Endothelial cell of umbilical vein (primary cell): ENCODE data around the gene HABP4. TPM values are rescaled to one million over a fixed set of nuclear protein-coding genes. Genes with fewer than 3 reads are reported as not detected.

Source experiments
- BruUV-seq: library from RNA; stranded (reverse); fragments of 400-500 nt; replicated peaks from 2 replicates; lab custom pipeline; 2021; lab: Mats Ljungman, UMichigan
- CTCF ChIA-PET: fragments of 300-600, 350-600 bp; sonication (Branson Sonifier 250); formaldehyde crosslinking; loops from one replicate; lab custom pipeline; 2021; ENCODE audit warnings: antibody characterized with exemption, inconsistent platforms; lab: Charles Lee
- POLR2A ChIA-PET: fragments of 300-600, 350-600 bp; sonication (Branson Sonifier 250); formaldehyde crosslinking; loops from one replicate; lab custom pipeline; 2021; ENCODE audit warnings: antibody characterized with exemption, inconsistent platforms; lab: Charles Lee
- DNase-seq: peaks from one replicate; pipeline ENCODE4 v3.0.0-alpha.2; 2011; ENCODE audit warnings: low read depth, low spot score
- FAIRE-seq: peaks from 2 replicates; lab custom pipeline; 2011; peaks lifted over from hg19 to GRCh38; lab: Jason Lieb, UNC
- H2AFZ ChIP-seq: 2 replicates; pipeline ENCODE4 v1.6.0; 2012; ENCODE audit warnings: low read depth, low read length, control low read depth, inconsistent platforms
- H3K27ac ChIP-seq: 2 replicates; pipeline ENCODE4 v1.5.1; 2011; ENCODE audit warnings: low read depth, mild to moderate bottlenecking, control low read depth, low read length, moderate library complexity; ENCODE audit not compliant: insufficient read depth
- H3K27me3 ChIP-seq, 2 experiments: 2 replicates each; pipeline versions ENCODE4 v1.6.0 to v1.6.1; 2011; ENCODE audit warnings: low read length in 2 of 2, mixed read lengths in 1 of 2; ENCODE audit not compliant: control insufficient read depth in 2 of 2, insufficient read depth in 2 of 2
- H3K36me3 ChIP-seq, 2 experiments: 2 replicates in 1 of 2; 3 replicates in 1 of 2; pipeline ENCODE4 v1.5.1; 2011; ENCODE audit warnings: low read length in 2 of 2, mild to moderate bottlenecking in 1 of 2, moderate library complexity in 1 of 2; ENCODE audit not compliant: control insufficient read depth in 2 of 2, insufficient read depth in 2 of 2; ENCODE audit errors: extremely low read depth in 1 of 2
- H3K4me1 ChIP-seq: 3 replicates; pipeline ENCODE4 v1.5.1; 2011; ENCODE audit warnings: mild to moderate bottlenecking, low read length; ENCODE audit not compliant: control insufficient read depth, insufficient read depth; ENCODE audit errors: extremely low read depth
- H3K4me2 ChIP-seq: 2 replicates; pipeline ENCODE4 v1.6.1; 2011; ENCODE audit warnings: low read length, control low read depth, mixed read lengths; ENCODE audit not compliant: insufficient read depth
- H3K4me3 ChIP-seq, 3 experiments: fragments of 200-600 bp in 1 of 3; sonication (generic), shearing (Covaris generic) in 1 of 3; replicated peaks in 1 of 3; 2 replicates each; pipeline ENCODE4 v1.5.1; 2011 to 2016; ENCODE audit warnings: control low read depth in 3 of 3, low read length in 3 of 3, mild to moderate bottlenecking in 2 of 3, inconsistent platforms in 1 of 3, low read depth in 1 of 3, moderate library complexity in 1 of 3; ENCODE audit not compliant: insufficient read depth in 1 of 3
- H3K79me2 ChIP-seq: 2 replicates; pipeline ENCODE4 v1.6.0; 2012; ENCODE audit warnings: low read length, inconsistent platforms; ENCODE audit not compliant: control insufficient read depth, insufficient read depth
- H3K9ac ChIP-seq: replicated peaks from 2 replicates; pipeline ENCODE3; 2011; ENCODE audit warnings: low read length, control low read depth; ENCODE audit not compliant: insufficient read depth; ENCODE audit errors: extremely low read depth
- H3K9me1 ChIP-seq: replicated peaks from 3 replicates; pipeline ENCODE4 v1.6.0; 2011; ENCODE audit warnings: mild to moderate bottlenecking, low read length; ENCODE audit not compliant: control insufficient read depth, insufficient read depth; ENCODE audit errors: extremely low read depth
- H3K9me3 ChIP-seq: replicated peaks from 2 replicates; pipeline ENCODE4 v1.5.1; 2012; ENCODE audit warnings: low read length, inconsistent platforms; ENCODE audit not compliant: control insufficient read depth, insufficient read depth
- H4K20me1 ChIP-seq: replicated peaks from 2 replicates; pipeline ENCODE3; 2011; ENCODE audit warnings: mild to moderate bottlenecking, low read length; ENCODE audit not compliant: control insufficient read depth, insufficient read depth; ENCODE audit errors: extremely low read depth
- EZH2 ChIP-seq: IDR thresholded peaks from 2 replicates; pipeline ENCODE4 v1.6.1; 2012; ENCODE audit warnings: borderline replicate concordance, low read depth, mild to moderate bottlenecking, moderate library complexity, low read length, inconsistent platforms; ENCODE audit not compliant: severe bottlenecking
- FOS ChIP-seq: IDR thresholded peaks from 2 replicates; pipeline ENCODE4 v1.6.1; 2011; ENCODE audit warnings: mild to moderate bottlenecking, low read length, moderate library complexity, borderline replicate concordance; ENCODE audit not compliant: insufficient read depth
- GATA2 ChIP-seq: IDR thresholded peaks from 2 replicates; pipeline ENCODE4 v1.7.0; 2011; ENCODE audit warnings: low read depth, mild to moderate bottlenecking, moderate library complexity, mixed read lengths, low read length; ENCODE audit not compliant: insufficient read length, insufficient read depth
- JUN ChIP-seq: IDR thresholded peaks from 2 replicates; pipeline ENCODE4 v1.6.1; 2011; ENCODE audit warnings: borderline replicate concordance, low read depth; ENCODE audit not compliant: insufficient read length, insufficient read depth
- MYC ChIP-seq: IDR thresholded peaks from one replicate; pipeline ENCODE4 v1.6.1; 2011; ENCODE audit warnings: mild to moderate bottlenecking, low read depth, low read length
- POLR2A ChIP-seq: IDR thresholded peaks from 2 replicates; pipeline ENCODE4 v1.6.1; 2012; ENCODE audit warnings: low read depth, mild to moderate bottlenecking, control low read depth, low read length
- POLR2AphosphoS5 ChIP-seq: IDR thresholded peaks from 2 replicates; pipeline ENCODE4 v1.6.1; 2012; ENCODE audit warnings: low read depth, mild to moderate bottlenecking, control low read depth, low read length, moderate library complexity; ENCODE audit not compliant: insufficient read depth
- dilution Hi-C: fragments of 300-500 bp; cut with MboI; formaldehyde crosslinking; loops from one replicate; pipeline ENCODE4 v1.15.0; 2019; ENCODE audit warnings: low sequenced_read_pairs; ENCODE audit not compliant: extremely low pct_ligation_motif_present
- intact Hi-C: fragments of 100-400 bp; cut with micrococcal nuclease; formaldehyde crosslinking; loops from one replicate; pipeline ENCODE4 v1.10.0; 2022
- polyA plus RNA-seq, 4 experiments: library from polyadenylated mRNA; depleted of rRNA in 3 of 4; stranded (reverse) in 3 of 4; unstranded in 1 of 4; fragments of >200 nt; gene quantifications; 2 replicates each; pipeline versions ENCODE4 v1.2.1 to v1.2.3, GENCODE V29; 2011 to 2012; ENCODE audit warnings: missing spikeins in 1 of 4
- total RNA-seq: library from RNA; stranded (reverse); gene quantifications from 2 replicates; pipeline ENCODE4 v1.2.3, GENCODE V29; 2021
- TF ChIP-seq, protein P1 (sequence below): IDR thresholded peaks from 2 replicates; pipeline ENCODE4 v1.6.1; 2011; ENCODE audit not compliant: insufficient read depth, insufficient read length
- TF ChIP-seq, protein P2 (sequence below), 2 donors: IDR thresholded peaks; 1 replicate in 1 of 2; 2 replicates in 1 of 2; pipeline ENCODE4 v1.5.1; 2011; ENCODE audit warnings: low read length in 2 of 2, mild to moderate bottlenecking in 2 of 2, moderate library complexity in 2 of 2, control low read depth in 1 of 2, inconsistent platforms in 1 of 2, low read depth in 1 of 2; ENCODE audit not compliant: insufficient read depth in 1 of 2; ENCODE audit errors: extremely low read depth in 1 of 2

HABP4 gene
- total and polyA plus RNA-seq, 2 donors (not counting 3 experiments of a cell fraction or from before 2014, with no cell fraction given), result 4.6 to 11.1 TPM

DNA sequence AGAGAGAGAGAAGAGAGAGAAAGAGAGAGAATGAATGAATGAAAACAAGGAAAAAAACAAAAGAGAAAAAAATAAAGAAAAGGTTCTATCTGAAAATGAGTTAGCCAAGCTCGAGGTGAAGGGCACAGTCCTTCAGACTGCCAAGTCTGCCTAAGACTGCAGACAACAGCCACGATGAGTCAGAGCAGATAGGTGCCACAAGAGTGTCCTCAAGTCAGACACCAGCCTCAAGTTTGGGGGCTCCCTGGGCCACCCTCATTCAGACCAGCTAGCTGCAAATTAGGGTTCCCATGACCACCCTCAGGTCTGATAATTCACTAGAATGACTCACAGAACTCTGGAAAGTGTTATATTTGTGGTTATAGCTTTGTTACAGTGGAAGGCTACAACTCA, 13.9 kb upstream of the HABP4 start:
- Histone ChIP-seq H3K9me3 (no peaks in the 10 kb centered on the region), H3K9ac (no peak overlapping the region), H3K9me1 (no peaks in the 10 kb centered on the region), H3K4me2 (no peak overlapping the region), H3K4me3 (no peak overlapping the region), H3K36me3 (no peaks in the 10 kb centered on the region), H4K20me1 (no peaks in the 10 kb centered on the region), H3K27me3 (no peaks in the 10 kb centered on the region), H3K79me2 (no peaks in the 10 kb centered on the region), H2AFZ (no peak overlapping the region), H3K4me1 (no peaks in the 10 kb centered on the region), H3K27ac (no peak overlapping the region)
- ChIA-PET POLR2A (no interaction called here), CTCF (interaction anchor here (1.1 to 1.9 kb wide), 3 partner anchors 14 to 25 kb away, joined by 3 to 6 read pairs (median 5); partner anchors contain the start of gene HABP4)
- intact Hi-C loops, result no loop called here
- dilution Hi-C loops, result no loop called here
- FAIRE-seq, result no peak
- no TSS peak for BruUV-seq
- DNase-seq, result no peak
- TF ChIP-seq GATA2 (no peak), FOS (no peak), POLR2A (no peak), MYC (no peak), EZH2 (no peak), JUN (no peak), POLR2AphosphoS5 (no peak)
- TF ChIP-seq, protein P1, sequence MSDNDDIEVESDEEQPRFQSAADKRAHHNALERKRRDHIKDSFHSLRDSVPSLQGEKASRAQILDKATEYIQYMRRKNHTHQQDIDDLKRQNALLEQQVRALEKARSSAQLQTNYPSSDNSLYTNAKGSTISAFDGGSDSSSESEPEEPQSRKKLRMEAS, result no peak
- TF ChIP-seq, protein P2, sequence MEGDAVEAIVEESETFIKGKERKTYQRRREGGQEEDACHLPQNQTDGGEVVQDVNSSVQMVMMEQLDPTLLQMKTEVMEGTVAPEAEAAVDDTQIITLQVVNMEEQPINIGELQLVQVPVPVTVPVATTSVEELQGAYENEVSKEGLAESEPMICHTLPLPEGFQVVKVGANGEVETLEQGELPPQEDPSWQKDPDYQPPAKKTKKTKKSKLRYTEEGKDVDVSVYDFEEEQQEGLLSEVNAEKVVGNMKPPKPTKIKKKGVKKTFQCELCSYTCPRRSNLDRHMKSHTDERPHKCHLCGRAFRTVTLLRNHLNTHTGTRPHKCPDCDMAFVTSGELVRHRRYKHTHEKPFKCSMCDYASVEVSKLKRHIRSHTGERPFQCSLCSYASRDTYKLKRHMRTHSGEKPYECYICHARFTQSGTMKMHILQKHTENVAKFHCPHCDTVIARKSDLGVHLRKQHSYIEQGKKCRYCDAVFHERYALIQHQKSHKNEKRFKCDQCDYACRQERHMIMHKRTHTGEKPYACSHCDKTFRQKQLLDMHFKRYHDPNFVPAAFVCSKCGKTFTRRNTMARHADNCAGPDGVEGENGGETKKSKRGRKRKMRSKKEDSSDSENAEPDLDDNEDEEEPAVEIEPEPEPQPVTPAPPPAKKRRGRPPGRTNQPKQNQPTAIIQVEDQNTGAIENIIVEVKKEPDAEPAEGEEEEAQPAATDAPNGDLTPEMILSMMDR (IDR thresholded peaks at IDR 0.05; ENCODE audit: extremely low read depth in 1 of 2, insufficient read depth in 1 of 2, low read depth in 1 of 2, low read length in 2 of 2), result no peak
